ENCODE measurements around the gene HAS3.
"Not testable (repeated sequence)": the region's sequence is repeated elsewhere in the genome, so short reads cannot be mapped to it uniquely, and the experiment has no call there.

The HAS3 gene

DNA sequence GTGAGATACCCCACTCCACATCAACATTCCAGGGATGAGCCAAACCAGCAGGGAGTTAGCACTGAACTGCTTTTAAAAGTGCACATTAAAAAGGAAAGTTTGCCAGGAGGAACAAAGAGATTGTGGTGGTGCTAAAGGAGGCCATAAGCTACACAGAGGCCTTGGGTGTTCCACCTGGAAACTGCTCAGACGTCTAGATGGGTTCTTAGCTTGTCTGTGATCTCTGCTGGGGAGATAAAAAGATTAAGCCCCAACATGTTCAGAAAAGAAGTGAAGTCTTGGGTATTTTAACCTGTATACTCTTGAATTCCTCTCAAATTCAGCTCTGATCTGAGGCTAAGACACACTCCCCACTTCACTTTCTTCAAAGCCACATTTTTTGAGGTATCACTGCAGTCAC lies 10.4 kb downstream of the HAS3 start:
- no peak for DNase-seq

DNA sequence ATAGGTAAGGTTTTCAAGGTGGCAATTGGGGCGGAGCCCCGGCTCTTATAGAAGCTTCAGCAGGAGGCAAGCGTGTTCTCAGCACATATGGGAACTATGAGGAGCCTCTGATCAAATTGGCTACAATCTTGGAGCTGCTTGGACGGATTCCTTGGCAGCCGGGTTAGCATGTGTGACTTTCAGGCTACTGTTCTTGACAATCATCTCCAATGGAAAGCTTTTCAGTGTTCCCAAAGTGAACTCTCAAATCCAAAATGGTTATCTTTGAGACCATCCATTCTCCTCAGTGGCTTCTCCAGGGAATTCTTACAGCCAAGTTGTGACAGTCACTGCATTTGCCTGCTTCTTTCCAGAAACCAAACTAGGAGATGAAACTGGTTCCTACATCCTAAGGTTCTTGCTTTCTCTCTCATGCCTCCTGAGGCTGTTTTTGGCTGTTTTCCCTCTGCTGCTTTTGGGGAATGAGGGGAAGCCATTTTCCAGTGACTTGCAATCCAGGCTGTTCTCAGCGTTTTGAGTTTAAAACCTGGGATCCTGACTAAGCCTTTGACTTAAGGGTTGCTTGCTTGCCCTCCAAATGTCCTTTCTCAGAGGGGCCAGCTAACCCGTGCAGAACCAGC lies 10.9 kb downstream of the HAS3 start:
- DNase-seq: no peak

DNA sequence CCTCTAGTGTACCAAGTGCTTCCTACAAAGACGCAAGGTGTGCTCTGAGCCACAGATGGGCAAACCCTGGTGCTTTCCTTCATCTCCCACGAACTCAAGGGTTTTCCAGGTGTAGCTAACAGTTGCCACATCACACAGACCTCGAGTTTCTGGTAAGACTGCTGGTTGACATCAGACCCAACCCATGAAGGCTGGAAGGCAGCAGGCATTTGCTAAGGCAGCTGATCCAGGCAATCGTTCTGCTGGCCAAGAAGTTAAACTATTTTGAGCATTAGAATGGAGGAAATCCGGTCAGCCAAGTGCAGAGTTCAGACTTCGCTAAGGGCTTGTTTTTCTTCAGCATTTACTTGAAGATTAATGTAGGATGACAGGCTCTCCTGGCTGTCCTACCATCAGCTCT lies 11.5 kb downstream of the HAS3 start:
- no peak for DNase-seq

DNA sequence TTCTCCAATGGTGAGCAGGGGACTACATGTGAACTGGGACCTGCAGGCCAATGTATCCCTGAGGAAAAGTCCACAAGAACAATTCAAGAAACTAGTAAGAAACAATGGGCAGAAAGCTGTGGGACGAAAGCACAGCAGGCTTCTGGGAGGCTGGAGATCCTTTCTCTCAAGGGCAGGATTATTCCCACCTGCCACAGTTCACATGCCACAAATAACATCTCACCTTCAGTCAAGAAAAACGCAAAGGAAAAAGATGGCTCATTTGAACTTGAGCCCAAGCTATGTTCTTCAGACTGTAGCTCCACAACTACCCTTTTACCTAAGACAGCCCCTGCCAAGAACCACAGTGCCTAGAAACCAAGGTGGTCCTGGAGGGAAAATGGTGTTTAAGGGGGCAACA lies 13.0 kb downstream of the HAS3 start:
- DNase-seq: no peak

DNA sequence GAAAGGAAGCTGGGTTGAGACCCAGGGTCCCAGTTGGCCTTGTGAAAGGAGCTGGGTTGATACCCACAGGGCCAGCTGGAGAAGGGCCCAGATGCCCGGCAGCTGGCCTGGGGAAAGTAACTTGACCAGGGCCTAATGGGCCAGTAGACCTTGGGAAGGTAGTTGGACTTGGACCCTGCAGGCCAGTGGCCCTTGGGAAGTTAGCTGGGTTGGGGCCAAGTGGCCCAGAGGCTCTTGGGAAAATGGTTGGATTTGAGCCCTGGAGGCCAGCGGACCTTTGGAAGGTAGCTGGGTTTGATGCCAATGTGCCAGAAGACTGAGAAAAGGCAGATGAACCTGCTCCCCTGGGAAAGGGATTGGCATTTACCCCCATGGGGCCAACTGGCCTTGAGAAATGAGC lies 13.5 kb downstream of the HAS3 start:
- no peak for DNase-seq

DNA sequence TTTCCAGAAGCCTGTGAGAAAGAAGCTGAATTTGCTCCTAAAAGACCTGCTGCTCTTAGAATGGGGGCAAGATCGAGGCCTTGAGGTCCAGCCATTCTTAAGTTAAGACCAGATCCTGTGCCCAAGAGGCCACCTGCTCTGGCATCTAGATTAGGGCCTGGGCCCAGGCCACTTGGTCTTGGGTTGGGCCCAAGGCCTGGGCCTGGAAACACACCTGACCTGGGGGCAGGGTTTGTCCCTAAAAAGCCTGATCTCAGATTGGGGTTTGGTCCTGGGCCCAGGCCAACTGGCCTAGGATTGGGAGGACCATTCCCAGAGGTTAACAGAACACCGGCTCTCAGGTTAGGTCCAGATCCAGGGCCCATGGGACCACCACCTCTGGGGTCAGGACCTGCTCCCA lies 14.1 kb downstream of the HAS3 start:
- DNase-seq: no peak

DNA sequence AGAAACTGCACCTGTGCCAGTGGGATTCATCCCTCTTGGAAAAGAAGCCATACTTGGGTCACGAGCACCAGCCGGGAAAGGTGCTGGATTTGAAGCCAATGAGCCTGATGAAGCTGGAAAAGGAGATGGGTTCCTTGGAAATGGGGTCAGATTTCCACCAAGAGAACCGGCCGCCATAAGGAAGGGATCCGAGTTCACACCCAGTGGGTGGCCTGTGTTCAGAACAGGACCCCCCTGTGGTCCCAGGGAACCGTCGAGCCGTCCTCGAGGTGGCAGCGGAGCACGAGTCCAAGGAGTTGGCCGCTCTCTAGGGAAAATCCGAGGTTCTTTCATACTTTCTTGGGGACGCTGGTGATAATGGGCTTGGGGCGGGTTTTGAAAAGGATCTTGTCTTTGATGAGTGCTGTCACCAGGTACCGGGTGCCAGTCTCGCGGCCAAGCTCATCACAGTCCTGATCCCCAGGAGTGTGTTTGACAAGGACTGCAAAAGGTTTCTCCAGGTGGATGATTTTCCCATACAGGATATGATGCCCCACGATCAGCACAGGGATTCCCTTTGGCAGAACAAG lies 14.7 kb downstream of the HAS3 start:
- no peak for DNase-seq

DNA sequence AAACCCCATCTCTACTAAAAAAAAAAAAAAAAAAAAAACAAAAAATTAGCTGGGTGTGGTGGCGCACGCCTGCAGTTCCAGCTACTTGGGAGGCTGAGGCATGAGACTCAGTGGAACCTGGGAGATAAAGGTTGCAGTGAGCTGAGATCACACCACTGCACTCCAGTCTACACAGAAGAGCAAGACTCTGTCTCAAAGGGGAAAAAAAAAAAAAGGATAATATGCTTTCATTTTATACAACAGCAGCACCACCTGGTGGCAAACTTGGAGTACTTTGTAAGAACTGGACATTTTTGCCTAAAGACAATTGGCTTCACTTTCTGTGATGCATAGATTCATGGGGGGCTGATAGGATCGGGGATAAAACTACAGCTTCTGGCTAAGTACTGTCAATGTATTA lies 18.5 kb downstream of the HAS3 start:
- peak in 9 of 56 donors; percentile 8 to 58 (median 18) for DNase-seq

DNA sequence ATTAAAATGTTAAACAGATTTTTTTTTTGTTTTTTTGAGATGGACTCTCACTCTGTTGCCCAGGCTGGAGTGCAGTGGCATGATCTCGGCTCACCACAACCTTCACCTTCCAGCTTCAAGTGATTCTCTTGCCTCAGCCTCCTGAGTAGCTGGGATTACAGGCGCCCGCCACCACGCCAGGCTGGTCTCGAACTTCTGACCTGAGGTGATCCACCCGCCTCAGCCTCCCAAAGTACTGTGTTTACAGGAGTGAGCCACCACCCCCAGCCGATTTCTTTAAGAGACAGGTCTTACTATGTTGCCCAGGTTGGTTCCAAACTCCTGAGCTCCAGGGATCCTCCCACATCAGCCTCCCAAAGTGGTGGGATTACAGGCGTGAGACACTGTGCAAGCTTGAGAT lies 19.0 kb downstream of the HAS3 start:
- DNase-seq: not testable (repeated sequence)

DNA sequence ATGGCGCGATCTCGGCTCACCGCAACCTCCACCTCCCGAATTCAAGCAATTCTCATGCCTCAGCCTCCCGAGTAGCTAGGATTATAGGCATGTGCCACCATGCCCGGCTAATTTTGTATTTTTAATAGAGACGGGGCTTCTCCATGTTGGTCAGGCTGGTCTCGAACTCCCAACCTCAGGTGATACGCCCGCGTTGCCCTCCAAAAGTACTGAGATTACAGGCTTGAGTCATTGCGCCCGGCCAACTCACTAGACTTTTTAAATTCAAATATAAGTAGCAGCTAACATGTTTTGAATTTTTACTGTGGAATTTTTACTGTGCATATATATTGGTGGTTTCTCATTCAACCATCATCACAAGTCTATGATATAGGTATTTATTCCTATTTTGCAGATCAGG lies 19.5 kb downstream of the HAS3 start:
- DNase-seq: not testable (repeated sequence)

DNA sequence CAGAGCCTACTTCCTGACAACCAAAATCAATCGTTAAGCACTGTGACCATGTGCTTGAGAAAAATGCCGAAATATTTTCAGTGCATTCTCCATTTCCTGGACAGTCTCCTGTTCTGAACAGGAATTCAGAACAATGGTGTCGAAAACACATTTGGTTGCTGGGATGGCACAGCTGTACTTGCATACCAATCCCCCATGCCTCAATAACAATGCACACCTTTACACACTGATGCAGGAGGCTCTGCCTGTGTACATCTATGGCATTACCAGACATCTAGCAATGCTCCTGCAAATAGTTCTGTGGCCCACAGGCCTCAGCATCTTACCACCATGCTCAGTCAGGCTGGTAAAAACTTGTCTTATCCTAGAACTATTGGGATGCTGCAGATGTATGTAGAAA lies 20.8 kb downstream of the HAS3 start:
- no peak for DNase-seq

DNA sequence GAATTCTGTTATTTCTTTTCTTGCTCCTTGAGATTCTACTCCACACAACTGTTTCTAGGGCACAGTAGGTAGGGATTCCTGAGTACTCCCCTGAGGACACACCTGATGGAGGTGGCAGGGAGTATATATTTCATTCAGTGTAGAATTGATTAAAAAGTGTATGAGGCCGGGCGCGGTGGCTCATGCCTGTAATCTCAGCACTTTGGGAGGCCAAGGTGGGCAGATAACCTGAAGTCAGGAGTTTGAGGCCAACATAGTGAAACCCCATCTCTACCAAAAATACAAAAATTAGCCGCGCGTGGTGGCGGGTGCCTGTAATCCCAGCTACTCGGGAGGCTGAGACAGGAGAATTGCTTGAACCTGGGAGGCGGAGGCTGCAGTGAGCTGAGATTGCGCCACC lies 21.3 kb downstream of the HAS3 start:
- not testable (repeated sequence) for DNase-seq

DNA sequence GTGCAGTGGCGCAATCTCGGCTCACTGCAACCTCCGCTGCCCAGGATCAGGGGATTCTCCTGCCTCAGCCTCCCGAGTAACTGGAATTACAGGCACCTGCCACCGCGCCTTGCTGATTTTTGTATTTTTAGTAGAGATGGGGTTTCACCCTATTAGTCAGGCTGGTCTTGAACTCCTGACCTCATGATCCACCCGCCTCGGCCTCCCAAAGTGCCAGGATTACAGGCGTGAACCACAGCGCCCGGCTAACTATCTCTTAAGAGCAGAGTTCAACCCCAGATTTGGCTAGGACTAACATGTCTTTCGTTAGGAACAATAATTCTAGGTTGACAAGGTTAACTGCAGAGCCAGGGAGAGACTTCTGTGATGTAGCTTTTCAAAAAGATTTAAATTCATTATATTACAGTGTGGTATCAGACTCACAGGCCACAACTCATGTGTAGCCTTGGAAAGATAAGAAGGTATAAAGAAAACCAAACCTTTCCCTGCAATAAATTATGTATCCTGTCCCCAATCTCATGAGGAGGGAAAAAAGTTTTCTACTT lies 22.6 kb downstream of the HAS3 start:
- no peak for DNase-seq

DNA sequence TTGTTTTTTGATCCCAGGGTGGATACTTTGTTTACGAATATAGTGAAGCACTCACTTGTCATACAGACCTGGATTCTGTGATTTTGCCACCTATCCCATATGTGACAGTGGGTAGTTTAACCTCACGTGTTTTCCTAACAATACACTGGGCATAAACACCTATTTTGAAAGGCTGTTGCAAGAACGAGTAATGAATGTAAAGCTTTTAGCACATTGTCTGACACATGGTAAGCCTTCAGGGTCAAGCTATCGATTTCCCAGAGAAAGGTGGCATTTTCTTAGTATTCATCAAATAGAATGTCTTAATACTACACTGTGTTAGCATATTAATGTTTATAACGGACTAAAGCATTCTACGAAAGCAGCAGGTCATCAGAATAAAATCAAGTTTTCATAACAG lies 25.0 kb downstream of the HAS3 start:
- DNase-seq: no peak

DNA sequence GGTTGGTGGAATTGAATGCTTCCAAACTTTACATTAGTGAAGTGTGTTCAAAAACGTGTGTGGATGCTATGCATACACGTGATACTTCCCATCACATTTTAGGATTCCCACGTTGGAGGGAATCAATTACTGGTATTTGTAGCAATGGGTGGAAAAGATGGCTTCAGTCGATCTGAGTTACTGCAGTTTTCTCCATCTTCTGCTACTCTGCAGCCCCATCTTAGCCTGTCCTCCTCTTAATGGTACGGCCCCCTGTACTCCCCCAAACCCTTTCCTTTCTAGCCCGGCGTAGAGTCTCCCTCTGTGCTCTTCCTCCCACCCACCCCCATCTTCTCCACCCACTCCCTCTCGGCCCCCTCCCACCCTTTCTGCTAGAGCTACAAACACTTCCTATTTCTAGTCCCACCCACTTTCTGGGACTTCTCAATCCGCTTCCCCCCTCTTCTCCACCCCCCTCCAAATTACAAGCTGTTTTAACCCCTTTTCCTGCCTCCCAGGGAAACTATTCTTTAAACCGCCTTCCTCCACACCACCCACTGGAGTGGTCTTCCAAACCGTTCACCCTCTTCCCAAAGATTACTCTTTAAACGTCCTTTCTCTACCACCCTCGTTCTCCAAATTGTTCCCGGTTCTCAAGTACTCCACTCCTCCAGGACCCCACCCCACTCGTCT lies 25.9 kb downstream of the HAS3 start:
- DNase-seq: peak in 5 of 56 donors; percentile 5 to 11 (median 9)

DNA sequence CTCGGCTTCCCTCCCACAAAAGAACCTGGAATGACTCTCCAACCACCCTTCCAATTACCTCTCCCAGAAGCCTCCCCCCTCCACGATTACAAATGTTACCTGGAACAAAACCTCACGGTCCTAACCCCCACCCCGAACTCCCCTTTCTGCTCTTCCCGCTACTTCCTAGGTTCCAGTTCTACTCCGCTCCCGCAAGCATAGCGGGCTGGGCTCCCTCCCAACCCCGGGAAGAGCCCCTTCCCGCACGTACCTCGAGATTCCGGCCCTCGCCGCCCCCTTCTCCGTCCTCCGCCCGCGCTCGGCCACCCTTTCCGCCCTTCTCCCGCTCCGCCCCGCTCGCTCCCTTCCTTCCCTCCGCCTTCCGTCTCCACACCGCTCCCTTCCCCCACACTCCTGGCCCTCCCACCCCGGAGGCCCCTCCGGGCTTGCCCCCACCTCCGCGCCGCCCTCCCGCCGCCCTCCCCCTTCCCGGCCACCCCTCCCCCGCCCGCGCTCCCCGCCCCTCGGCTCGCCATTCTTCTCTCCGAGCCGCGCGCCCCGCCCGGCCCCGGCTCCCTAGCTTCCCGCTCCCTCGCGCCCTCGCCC lies 26.5 kb downstream of the HAS3 start:
- peak in 35 of 56 donors; percentile 22 to 82 (median 66) for DNase-seq

DNA sequence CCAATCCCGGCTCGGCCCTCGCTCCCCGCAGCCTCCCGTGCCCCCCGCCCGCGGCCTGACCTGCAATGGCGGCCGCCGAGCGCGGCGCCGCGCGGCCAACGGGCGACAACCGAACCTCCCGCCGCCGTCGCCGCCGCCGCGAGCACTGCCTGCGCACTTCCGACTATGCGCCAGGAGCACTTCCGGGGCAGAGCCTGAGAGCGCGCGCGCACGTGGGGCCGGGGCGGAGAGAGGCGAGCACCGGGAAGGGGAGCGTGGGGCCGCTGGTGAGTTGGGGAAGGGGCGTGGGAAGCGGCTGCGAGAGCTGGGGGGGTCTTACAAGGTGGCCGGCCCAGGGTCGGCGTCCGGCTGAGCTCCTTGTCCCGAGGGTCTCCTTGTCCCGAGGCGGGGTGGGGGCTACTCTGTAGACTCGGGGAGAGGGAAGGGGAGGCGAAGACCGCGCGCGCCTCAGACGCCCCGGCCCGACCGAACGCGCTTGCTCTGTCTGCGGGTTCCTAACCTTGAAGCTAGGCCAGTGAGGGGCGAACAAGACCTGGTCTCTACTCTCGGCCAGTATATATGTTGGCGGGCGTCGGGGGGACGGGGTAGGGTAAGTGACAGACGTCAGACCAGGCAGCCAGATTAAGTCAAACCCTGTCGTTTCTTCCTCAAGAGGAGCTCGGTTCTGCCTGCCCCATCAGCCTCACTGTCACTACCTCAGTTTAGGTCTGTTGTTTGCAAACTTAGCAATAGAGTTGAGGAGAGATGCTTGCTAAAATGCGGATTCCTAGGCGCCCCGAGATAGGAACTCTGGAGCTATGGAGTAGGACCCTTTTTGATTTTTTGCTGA lies 27.2 kb downstream of the HAS3 start, which contains the start of the genes CHTF8 and UTP4:
Gene CHTF8 (minus strand): TSS at position 165 of the 829 bp plus-strand sequence. CDS start 11,130 bp downstream, outside the sequence.
Gene UTP4 (plus strand): TSS at position 226 of the 829 bp plus-strand sequence. CDS start 811 bp downstream, outside the sequence.
- peak in 55 of 56 donors; percentile 12 to 87 (median 71) for DNase-seq

DNA sequence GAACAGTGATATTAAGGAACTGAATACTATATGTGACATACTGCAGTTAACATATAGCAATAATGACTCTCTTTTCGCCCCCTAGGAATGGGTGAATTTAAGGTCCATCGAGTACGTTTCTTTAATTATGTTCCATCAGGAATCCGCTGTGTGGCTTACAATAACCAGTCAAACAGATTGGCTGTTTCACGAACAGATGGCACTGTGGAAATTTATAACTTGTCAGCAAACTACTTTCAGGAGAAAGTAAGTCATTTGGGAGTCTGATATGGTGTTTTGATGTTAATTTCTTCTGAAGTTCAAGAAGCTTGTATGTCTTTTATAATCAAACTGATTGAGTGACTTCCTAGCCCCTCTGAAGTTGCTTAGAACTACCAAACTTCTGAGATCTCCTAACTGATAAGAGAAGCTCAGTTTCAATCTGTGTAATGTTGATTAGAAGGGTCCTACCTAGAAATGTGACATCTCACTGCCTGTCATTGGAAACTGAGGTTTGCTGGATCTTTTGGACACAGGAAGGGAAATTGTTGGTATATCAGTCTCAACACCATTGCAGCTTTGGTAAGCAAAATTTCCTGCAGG lies 28.0 kb downstream of the HAS3 start:
- DNase-seq: no peak

DNA sequence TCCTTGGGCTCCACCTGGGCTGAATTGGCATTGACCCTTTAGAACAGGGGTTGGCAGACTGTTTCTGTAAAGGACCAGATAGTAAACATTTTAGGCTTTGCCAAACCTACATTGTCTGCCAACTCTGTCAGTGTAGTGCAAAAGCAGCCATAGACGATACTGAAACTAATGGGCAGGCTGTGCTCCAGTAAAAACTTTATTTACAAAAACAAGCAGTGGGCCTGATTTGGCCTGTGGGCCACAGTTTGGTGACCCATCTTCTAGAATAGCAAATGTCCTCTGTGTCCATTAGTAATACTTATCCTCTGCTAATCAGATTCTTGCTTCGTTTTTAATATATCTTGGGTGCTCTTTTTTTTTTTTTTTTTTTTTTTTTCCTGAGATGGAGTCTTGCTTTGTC lies 33.2 kb downstream of the HAS3 start:
- no peak for DNase-seq

DNA sequence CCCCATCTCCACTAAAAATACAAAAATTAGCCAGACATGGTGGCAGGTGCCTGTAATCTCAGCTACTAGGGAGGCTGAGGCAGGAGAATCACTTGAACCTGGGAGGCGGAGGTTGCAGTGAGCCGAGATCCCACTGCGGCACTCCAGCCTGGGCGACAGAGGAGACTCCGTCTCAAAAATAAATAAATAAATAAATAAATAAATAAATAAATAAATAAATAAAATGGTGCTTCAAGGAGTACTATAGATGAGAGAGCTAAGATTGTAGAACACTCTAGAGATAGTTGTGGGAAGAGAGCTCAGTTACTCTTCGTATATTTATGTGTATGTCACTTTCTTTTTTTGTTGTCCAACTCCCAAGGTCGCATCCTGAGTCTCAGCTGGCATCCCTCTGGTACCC lies 34.0 kb downstream of the HAS3 start:
- not testable (repeated sequence) for DNase-seq

DNA sequence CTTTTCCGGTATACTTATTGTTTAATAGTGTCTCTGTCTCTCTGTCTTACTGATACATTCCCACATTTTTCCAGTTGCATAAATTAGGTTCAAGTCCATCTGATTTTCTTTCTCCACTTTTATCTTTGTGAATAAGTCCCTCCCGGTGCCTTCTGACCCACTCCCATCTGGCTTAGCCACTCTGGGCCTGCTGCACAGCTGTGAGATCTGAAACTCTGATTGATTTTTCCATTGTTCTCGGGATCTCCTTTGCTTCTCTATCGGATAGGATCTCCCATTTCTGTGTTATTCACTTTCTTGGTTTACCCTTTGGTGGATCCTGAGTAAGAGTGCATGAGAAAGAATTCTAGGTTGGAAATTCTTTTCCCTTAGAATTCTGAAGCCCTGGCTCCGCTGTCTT lies 35.6 kb downstream of the HAS3 start:
- no peak for DNase-seq

Measured in amygdala (tissue), 56 donors.